ENCODE data around the gene ZNF555.
"Not testable (repeated sequence)": the region's sequence is repeated elsewhere in the genome, so short reads cannot be mapped to it uniquely, and the experiment has no call there.

ZNF555 gene
- 5.5 to 13.1 (median 10.6) reads per million in 4 donors for total RNA-seq

GRCh38 chr19:2840794-2841791, at the start of gene ZNF555:
ZNF555 (plus strand) TSS chr19:2841475; CDS start chr19:2841573, 98 bp downstream.
- DNase-seq, result peak; percentile 96 to 100 (median 98)

GRCh38 chr19:2791876-2792275, 49.4 kb upstream of the ZNF555 start:
- DNase-seq, result no peak

DNA sequence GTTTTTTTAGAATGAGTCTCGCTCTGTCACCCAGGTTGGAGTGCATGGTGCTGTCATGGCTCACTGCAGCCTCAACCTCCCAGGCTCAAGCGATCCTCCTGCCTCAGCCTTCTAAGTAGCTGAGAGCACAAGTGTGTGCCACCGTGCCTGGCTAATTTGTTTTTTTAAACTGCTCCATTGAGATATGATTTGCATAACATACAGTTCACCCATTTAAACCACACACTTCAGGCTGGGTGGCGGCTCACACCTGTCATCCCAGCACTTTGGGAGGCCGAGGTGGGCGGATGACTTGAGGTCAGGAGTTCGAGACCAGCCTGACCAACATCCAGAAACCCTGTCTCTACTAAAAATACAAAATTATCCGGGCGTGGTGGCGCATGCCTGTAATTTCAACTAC, 48.6 kb upstream of the ZNF555 start:
- DNase-seq, result not testable (repeated sequence)

DNA sequence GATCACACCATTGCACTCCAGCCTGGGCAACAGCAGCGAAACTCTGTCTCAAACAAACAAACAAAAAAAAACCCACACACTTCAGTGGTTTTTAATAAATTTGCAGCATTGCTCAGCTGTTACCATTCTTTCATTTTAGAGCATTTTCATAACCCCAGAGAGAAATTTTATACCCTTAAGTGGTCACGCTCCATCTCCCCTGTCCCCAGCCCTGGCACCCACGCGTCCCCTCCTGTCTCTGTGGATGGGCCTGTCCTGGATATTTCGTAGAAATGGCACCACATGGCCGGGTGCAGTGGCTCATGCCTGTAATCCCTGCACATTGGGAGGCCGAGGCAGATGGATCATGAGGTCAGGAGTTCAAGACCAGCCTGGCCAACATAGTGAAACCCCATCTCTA, 48.1 kb upstream of the ZNF555 start:
- no peak for DNase-seq

DNA sequence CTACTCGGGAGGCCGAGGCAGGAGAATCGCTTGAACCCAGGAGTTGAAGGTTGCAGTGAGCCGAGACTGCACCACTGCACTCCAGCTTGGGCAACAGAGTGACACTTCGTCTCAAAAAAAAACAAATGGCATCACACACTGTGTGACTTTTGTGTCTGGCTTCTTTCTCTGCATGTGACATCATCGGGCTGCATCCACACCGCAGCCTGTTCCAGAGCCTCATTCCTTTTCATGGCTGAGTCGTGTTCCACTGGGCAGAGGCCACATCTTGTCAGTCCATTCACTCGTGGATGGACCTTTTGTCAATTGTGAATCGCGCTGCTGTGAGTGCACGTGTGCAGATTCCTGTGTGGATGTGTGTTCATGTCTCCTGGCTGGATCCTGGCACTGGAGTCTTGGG, 47.7 kb upstream of the ZNF555 start:
- DNase-seq, result no peak

DNA sequence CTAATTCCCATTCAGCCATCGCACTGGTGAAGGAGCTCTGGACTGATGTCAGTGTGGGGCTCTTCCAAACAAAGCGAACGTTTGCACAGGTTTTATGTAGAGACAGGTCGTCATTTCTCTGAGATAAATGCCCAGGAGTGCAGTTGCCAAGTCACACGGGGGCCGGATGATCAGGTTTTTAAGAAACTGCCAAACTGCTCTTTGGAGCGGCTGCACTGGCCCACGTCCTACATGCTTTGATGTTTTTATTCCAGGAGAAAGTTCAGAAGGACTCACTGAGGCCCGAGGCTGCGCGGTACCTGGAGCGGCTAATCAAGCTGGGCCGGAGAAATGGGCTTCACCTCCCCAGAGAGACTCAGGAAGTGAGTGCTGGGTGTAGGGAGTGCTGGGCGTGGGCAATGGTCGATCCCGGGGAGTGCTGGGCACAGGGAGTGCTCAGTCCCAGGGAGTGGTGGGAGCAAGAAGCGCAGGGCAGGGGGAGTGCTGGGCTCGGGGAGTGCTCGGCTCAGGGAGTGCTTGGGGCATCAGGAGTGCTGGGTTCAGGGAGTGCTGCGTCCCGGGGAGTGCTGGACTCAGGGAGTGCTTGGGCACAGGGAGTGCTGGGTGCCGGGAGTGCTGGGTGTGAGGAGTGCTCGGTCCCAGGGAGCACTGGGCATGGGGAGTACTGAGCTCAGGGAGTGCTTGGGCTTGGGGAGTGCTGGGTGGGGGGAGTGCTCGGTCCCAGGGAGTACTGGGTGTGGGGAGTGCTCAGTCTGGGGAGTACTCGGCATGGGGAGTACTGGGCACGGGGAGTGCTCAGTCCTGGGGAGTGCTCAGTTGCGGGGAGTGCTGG, 45.2 kb upstream of the ZNF555 start:
- DNase-seq, result no peak

DNA sequence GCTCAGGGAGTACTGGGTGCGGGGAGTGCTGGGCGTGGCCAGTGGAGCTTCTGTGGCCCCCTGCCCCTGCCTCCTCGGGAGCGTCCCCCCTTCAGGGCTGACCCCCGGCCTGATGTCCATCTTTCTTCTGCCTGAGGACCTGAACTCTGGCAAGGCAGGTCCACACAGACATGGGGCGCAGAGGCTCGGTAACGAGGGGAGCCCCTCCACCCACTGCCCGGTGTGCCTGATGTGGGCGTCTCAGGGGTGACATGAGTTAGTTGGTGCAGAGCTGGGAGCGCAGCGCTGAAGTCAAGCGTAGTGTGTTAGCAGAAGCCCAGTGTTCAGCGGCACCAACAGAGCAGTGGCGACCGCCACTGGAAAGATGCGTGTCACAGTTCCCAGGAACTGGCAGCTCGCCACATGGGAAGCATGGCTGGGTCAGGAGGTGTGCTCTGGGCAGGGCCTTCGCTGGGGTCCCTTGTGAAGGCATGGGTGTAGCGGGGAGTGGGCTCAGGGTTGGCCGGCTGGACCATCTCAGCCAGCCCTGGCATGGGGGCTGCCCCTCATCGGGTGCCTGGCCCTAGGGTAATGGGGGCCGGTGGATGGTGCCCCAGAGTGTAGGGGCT, 44.5 kb upstream of the ZNF555 start:
- DNase-seq, result no peak

DNA sequence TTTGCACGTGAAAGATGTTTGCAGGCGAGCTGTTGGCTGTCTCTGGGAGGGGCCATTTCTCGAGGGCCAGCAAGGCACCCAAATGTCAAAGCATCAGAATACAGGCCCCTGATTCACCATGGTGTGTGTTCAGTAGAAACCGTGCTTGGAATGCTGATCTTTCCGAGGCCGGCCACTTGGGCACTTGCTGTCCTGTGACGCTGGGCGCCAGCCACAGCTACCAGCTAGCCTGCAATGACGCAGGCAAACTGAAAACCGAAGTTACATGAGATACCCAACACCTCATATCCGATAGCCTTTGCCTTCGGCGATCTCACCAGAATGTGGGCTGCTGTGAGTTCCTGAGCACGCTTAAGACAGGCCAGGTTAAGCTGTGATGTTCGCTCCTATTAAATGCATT, 44.0 kb upstream of the ZNF555 start:
- DNase-seq, result no peak

- no peak for DNase-seq
Measured at GRCh38 chr19:2798158-2798685, 43.1 kb upstream of the ZNF555 start.

GRCh38 chr19:2798733-2799132, 42.5 kb upstream of the ZNF555 start:
- DNase-seq, result no peak

- no peak for DNase-seq
Measured at GRCh38 chr19:2799273-2800020, 41.8 kb upstream of the ZNF555 start.

DNA sequence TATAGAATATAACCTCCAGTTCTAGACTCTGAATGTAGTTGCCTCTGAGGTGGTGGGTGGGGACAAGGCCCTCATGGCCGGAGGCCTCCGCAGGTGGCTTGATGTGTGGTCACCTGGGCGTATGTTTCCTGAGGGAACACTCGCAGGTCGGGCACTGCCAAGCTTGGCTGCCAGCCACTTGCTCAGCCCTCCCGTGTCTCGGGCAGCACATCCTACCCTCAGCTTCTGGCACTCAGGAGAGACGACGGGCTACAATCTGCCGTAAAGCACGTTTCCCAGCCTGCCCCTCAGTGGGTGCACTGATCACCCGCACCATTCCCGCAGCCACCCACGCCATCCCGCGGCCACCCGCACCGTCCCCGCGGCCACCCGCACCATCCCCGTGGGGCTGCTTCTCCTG, 40.8 kb upstream of the ZNF555 start:
- DNase-seq, result no peak

DNA sequence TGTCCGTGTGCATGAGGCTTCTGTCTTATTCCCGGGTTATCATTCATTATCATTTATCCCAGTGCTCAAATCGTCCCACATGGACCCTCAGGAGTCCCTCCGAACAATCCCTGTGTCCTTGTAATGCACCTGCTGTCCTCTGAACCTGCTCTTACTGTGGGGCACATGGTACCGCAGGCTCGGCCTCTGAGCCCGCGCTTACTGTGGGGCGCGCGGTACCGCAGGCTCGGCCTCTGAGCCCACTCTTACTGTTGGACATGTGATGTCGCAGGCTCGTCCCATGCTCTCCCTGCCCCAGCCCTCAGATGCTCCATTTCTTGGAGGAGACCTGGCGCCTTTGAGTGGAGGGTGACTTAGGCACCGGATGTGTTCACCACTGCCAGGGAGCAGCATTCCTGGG, 38.4 kb upstream of the ZNF555 start:
- DNase-seq, result no peak

DNA sequence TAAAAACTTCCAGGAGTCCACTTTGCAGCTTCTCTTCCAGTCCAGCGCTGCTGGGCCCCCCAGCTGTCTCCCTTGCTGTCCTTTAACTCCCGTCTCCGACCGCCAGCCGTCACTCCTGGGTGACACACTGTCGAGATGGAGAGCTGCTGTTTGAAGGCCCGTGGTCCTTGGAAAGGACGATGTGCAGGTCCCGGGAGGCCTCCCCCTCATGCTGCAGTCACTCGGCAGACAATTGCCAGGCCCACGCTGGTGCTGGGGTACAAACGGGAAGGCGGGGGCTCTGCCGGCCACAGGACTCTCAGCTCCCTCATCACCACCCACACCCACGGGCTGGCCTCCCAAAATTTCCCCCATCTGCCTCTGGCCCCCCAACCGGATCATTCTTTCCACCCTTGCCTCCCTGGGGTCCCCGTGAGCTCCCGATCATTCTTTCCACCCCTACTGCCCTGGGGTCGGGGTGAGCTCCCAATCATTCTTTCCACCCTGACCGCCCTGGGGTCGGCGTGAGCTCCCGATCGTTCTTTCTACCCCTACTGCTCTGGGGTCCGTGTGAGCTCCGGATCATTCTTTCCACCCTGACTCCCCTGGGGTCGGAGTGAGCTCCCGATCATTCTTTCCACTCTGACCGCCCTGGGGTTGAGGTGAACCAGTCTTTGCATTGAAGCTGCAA, 37.7 kb upstream of the ZNF555 start:
- no peak for DNase-seq

- no peak for DNase-seq
Measured at GRCh38 chr19:2804156-2805004, 36.9 kb upstream of the ZNF555 start.

- DNase-seq, result no peak
Measured at GRCh38 chr19:2805261-2805900, 35.9 kb upstream of the ZNF555 start.

DNA sequence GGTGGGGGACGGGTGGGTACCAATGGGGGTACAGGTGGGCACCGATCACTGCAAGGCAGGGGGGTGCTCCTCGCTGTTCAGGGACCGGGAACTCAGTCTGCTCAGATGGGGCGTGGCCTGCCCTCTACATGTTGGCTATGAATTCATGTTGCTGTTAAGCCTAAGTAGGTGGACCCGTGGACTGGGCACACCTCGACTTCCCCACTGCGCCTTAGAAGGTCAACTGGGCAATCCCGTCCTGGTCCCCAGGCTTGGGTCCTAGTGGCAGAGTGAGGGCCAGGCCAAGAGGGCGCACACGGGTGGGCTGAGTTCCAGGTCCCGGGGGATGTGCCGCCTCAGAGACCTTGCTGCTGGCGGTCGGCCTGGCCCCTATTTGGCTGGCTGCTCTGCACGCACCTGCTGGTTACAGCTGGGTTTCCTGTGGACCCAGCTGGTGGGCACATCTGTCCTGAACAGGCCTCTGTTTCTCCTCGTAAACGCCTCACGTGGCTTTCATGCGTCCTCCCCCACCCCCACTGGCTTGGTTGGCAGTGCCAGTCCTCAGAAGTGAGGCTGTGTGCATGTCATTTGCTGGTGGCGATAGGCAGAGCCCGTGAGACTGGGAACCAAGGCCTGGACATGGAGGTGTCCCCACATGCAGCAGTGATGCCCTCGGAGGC, 35.2 kb upstream of the ZNF555 start:
- no peak for DNase-seq

- no peak for DNase-seq
Measured at GRCh38 chr19:2806736-2807378, 34.4 kb upstream of the ZNF555 start.

All from T-helper 1 cell (primary cell).